K562 (cell line): ENCODE measurements around the gene KPNA1. TPM values are rescaled to one million over a fixed set of nuclear protein-coding genes. Genes with fewer than 3 reads are reported as not detected.

Experiments
- CHD4 ChIP-seq: fragments of 200-600 bp; sonication (generic); IDR thresholded peaks from 3 replicates; pipeline ENCODE4 v1.6.1; 2012; ENCODE audit warnings: low read depth, mild to moderate bottlenecking, mixed read lengths, low read length, inconsistent platforms; ENCODE audit not compliant: insufficient read depth, insufficient replicate concordance, poor library complexity, severe bottlenecking
- CREM ChIP-seq: IDR thresholded peaks from 2 replicates; pipeline ENCODE4 v1.6.1; 2014; ENCODE audit warnings: antibody characterized with exemption, low read depth
- LEF1 ChIP-seq: fragments of 450-650 bp; IDR thresholded peaks from 2 replicates; pipeline ENCODE4 v1.6.1; 2016; ENCODE audit warnings: mild to moderate bottlenecking
- MYC ChIP-seq, 2 experiments: fragments of 250-450 bp in 1 of 2; sonication (Bioruptor Pico) in 1 of 2; IDR thresholded peaks; 2 replicates each; pipeline versions ENCODE4 v1.5.1 to v1.6.1; 2012 to 2021; ENCODE audit warnings: low read depth in 2 of 2, borderline replicate concordance in 1 of 2, improper control_type of control experiment in 1 of 2, low read length in 1 of 2, mild to moderate bottlenecking in 1 of 2, moderate library complexity in 1 of 2
- NR4A1 ChIP-seq, 2 experiments: fragments of 250-450 bp in 1 of 2; fragments of 450-650 bp in 1 of 2; sonication (Bioruptor Pico) in 1 of 2; IDR thresholded peaks; 2 replicates each; pipeline versions ENCODE4 v1.4.0 to v1.6.1; 2016 to 2020; ENCODE audit warnings: mild to moderate bottlenecking in 2 of 2, missing compliant biosample characterization in 1 of 2, missing genetic modification characterization in 1 of 2, moderate library complexity in 1 of 2
- PHF21A ChIP-seq: fragments of 450-650 bp; IDR thresholded peaks from 2 replicates; pipeline ENCODE4 v1.6.1; 2017; ENCODE audit warnings: low read depth, borderline replicate concordance
- POLR2B ChIP-seq: fragments of 450-650 bp; IDR thresholded peaks from 2 replicates; pipeline ENCODE4 v1.6.1; 2018; ENCODE audit warnings: low read depth; ENCODE audit not compliant: partially characterized antibody
- RREB1 ChIP-seq: fragments of 250-450 bp; sonication (Bioruptor Pico); IDR thresholded peaks from 2 replicates; pipeline ENCODE4 v1.4.0; 2020
- SMC3 ChIP-seq: conservative IDR thresholded peaks from 2 replicates; pipeline ENCODE4 v1.6.1; 2011; ENCODE audit warnings: low read depth, low read length, improper control_type of control experiment; ENCODE audit not compliant: insufficient read depth
- SOX6 ChIP-seq: fragments of 450-650 bp; IDR thresholded peaks from 2 replicates; pipeline ENCODE4 v1.6.1; 2014; ENCODE audit warnings: mild to moderate bottlenecking
- STAG1 ChIP-seq: sonication (generic); formaldehyde crosslinking; IDR thresholded peaks from 2 replicates; pipeline ENCODE4 v1.5.0; 2020; ENCODE audit warnings: missing genetic modification reagents, borderline replicate concordance
- ZNF146 ChIP-seq: IDR thresholded peaks from one replicate; pipeline ENCODE4 v1.6.1; 2018; ENCODE audit warnings: missing compliant biosample characterization; ENCODE audit not compliant: unreplicated experiment
- ZNF274 ChIP-seq: IDR thresholded peaks from 2 replicates; pipeline ENCODE4 v1.6.1; 2011; ENCODE audit warnings: low read depth, mild to moderate bottlenecking, low read length, moderate library complexity, borderline replicate concordance
- ZNF384 ChIP-seq: IDR thresholded peaks from 2 replicates; pipeline ENCODE4 v1.6.1; 2012; ENCODE audit warnings: low read depth, low read length, improper control_type of control experiment
- ZNF589 ChIP-seq: fragments of 200-800 bp; sonication (Bioruptor generic); IDR thresholded peaks from 2 replicates; pipeline ENCODE4 v1.6.1; 2016; ENCODE audit warnings: low read depth, missing genetic modification characterization, missing compliant biosample characterization
- ZNF76 ChIP-seq: fragments of 250-450 bp; sonication (Bioruptor Pico); IDR thresholded peaks from 2 replicates; pipeline ENCODE4 v1.4.0; 2020; ENCODE audit warnings: mild to moderate bottlenecking, moderate library complexity, borderline replicate concordance
- polyA plus RNA-seq, 8 experiments: library from polyadenylated mRNA; depleted of rRNA in 4 of 8; stranded (reverse) in 5 of 8; unstranded in 3 of 8; fragments of >200 nt; fragmentation: Nextera tagmentation in 2 of 8; fragmentation: Illumina TruSeq in 1 of 8; extraction: Ambion mirVana in 2 of 8; extraction: Trizol in 1 of 8; gene quantifications; 2 replicates each; pipeline versions ENCODE4 v1.2.1 to v1.2.3, GENCODE V29; 2011 to 2014; ENCODE audit warnings: inconsistent platforms in 1 of 8, missing spikeins in 1 of 8
- total RNA-seq, 7 experiments: library from RNA; depleted of rRNA in 6 of 7; stranded (reverse); fragments of >200 nt in 6 of 7; fragmentation: Illumina TruSeq in 2 of 7; extraction: Trizol in 2 of 7; gene quantifications; 2 replicates each; pipeline versions ENCODE4 v1.2.1 to v1.2.3, GENCODE V29; 2011 to 2021; ENCODE audit warnings: low replicate concordance in 1 of 7
- TF ChIP-seq, protein P1 (sequence below), 2 experiments: IDR thresholded peaks; 2 replicates each; pipeline ENCODE4 v1.6.1; 2011; ENCODE audit warnings: borderline replicate concordance in 1 of 2, control low read depth in 1 of 2, low read depth in 1 of 2, low read length in 1 of 2, mild to moderate bottlenecking in 1 of 2, mixed read lengths in 1 of 2, moderate library complexity in 1 of 2; ENCODE audit not compliant: insufficient read depth in 1 of 2, insufficient read length in 1 of 2, poor library complexity in 1 of 2, severe bottlenecking in 1 of 2; ENCODE audit errors: extremely low read depth in 1 of 2
- TF ChIP-seq, protein P2 (sequence below): fragments of 450-650 bp; IDR thresholded peaks from 2 replicates; pipeline ENCODE4 v1.6.1; 2016; ENCODE audit warnings: missing biosample characterization, missing genetic modification characterization

The KPNA1 gene
- total and polyA plus RNA-seq, 9 of the 15 experiments (the other 6 are each of a cell fraction or from before 2014, with no cell fraction given) = 9.3 to 53.8 (median 33.5) TPM

DNA sequence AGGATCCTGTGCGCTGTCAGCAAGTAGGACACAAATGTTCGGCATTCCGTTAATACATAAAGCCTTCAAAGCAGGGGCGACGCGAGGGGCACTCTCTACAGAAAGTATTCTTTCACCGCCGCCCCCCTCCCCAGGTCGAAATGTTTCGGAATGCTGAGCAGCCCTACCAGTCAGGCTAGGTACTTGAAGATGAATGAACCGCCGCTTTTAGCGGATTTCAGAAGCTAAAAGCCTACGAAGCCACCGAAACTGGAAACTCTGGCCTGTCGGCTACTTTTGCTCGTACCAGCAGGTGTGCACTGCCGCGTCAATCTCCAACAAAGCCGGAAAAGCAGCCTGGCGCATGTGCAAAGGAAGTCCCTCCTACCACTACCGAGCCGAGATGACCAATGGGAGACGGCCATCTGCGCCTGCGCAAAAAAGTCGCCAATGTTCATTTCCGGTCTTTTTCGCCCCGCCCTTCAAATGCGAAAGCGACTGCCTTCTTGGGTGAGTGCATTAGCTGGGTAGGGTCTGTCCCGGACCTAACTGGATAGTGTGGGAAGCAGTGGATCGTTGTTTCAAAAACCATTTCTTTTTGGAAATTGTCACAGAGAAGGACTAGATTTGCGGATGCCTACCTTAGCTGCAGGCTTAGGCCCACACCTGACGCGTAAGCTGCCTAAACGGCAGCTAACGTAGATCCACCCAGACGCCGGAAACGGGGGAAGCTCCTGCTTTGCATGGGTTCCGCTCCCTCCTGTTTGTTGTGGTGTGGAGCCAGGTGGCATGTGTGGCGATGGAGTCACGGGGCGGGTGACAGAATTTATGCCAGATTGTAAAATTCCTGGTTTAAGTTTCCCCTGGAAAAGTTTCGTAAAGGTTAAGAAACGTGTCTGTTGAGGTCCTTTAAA, 98.7 kb downstream of the KPNA1 start, which contains the start of gene WDR5B (continued):
- TF ChIP-seq RREB1 (CRISPR knock-in tag) (no peak), MYC (IDR thresholded peaks at IDR 0.05; ENCODE audit: low read depth, low read length) (peak; percentile 42; the same call in 1 of the 2 replicates), MYC (CRISPR knock-in tag; IDR thresholded peaks at IDR 0.05; ENCODE audit: borderline replicate concordance, low read depth) (no peak), POLR2B (peak; percentile 90), ZNF274 (no peak), CHD4 (no peak), LEF1 (no peak), SOX6 (no peak), ZNF384 (no peak), SMC3 (no peak), ZNF589 (no peak), ZNF76 (CRISPR knock-in tag) (no peak), ZNF146 (CRISPR knock-in tag) (no peak), PHF21A (no peak), CREM (peak; percentile 59; the same call in 1 of the 2 replicates), STAG1 (no peak), NR4A1 (CRISPR knock-in tag; IDR thresholded peaks at IDR 0.05) (no peak), NR4A1 (tag; IDR thresholded peaks at IDR 0.05) (no peak)
- TF ChIP-seq, protein P1, sequence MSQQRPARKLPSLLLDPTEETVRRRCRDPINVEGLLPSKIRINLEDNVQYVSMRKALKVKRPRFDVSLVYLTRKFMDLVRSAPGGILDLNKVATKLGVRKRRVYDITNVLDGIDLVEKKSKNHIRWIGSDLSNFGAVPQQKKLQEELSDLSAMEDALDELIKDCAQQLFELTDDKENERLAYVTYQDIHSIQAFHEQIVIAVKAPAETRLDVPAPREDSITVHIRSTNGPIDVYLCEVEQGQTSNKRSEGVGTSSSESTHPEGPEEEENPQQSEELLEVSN (IDR thresholded peaks at IDR 0.05; ENCODE audit: borderline replicate concordance in 1 of 2, extremely low read depth in 1 of 2, insufficient read depth in 1 of 2, insufficient read length in 1 of 2, low read depth in 1 of 2, low read length in 1 of 2, poor library complexity in 1 of 2, severe bottlenecking in 1 of 2) = peak in 1 of 2 experiments; percentile 55
- TF ChIP-seq, protein P2, sequence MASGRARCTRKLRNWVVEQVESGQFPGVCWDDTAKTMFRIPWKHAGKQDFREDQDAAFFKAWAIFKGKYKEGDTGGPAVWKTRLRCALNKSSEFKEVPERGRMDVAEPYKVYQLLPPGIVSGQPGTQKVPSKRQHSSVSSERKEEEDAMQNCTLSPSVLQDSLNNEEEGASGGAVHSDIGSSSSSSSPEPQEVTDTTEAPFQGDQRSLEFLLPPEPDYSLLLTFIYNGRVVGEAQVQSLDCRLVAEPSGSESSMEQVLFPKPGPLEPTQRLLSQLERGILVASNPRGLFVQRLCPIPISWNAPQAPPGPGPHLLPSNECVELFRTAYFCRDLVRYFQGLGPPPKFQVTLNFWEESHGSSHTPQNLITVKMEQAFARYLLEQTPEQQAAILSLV (tag) = no peak
